ENCODE measurements around the gene AURKA. TPM values are rescaled to one million over a fixed set of nuclear protein-coding genes. Genes with fewer than 3 reads are reported as not detected.

The AURKA gene
- total RNA-seq (2022) (65.8 and 75.3 TPM in 2 replicates), Bru-seq, nascent RNA (percentile 74 among the genes with signal in this experiment), BruChase-seq, experiment 1, labeled RNA remaining after a 6-hour chase (percentile 83 among the genes with signal in this experiment), BruChase-seq, experiment 2, labeled RNA remaining after a 2-hour chase (percentile 78 among the genes with signal in this experiment)
- long read RNA-seq, transcript AURKA-206 (9 exons, 2,169 nt): minor isoform, 16 of 254 reads
- long read RNA-seq, transcript AURKA-203 (10 exons, 2,112 nt): minor isoform, 14 of 254 reads
- long read RNA-seq, transcript AURKA-201 (10 exons, 2,223 nt): minor isoform, 21 of 254 reads
- long read RNA-seq, transcript AURKA-208 (9 exons, 2,114 nt): major isoform, 31 of 254 reads
- long read RNA-seq, partial matches to known transcripts: 4 of 254 reads
- long read RNA-seq, other reads (novel, unspliced or antisense): 140 of 254 reads

- CTCF ChIA-PET: interaction anchor here (0.8 to 3.0 kb wide), 15 partner anchors 9 to 204 kb away, joined by 3 to 30 read pairs (median 4); partner anchors contain the start of gene FAM210B
- no TSS peak for BruUV-seq (replicated peaks)
- peaks cover 26% of the 10 kb centered on the region for H3K4me1 Mint-ChIP-seq (ENCODE audit: insufficient read depth, unreplicated experiment)
- peaks cover 40% of the 10 kb centered on the region for H3K36me3 Mint-ChIP-seq (ENCODE audit: insufficient read depth, unreplicated experiment)
- POLR2A ChIA-PET: interaction anchor here (0.6 to 6.8 kb wide), 21 partner anchors 10 to 669 kb away, joined by 3 to 100 read pairs (median 5); partner anchors contain the start of genes CASS4, FAM210B, RTF2 and TFAP2C
- TF ChIP-seq, protein P1, sequence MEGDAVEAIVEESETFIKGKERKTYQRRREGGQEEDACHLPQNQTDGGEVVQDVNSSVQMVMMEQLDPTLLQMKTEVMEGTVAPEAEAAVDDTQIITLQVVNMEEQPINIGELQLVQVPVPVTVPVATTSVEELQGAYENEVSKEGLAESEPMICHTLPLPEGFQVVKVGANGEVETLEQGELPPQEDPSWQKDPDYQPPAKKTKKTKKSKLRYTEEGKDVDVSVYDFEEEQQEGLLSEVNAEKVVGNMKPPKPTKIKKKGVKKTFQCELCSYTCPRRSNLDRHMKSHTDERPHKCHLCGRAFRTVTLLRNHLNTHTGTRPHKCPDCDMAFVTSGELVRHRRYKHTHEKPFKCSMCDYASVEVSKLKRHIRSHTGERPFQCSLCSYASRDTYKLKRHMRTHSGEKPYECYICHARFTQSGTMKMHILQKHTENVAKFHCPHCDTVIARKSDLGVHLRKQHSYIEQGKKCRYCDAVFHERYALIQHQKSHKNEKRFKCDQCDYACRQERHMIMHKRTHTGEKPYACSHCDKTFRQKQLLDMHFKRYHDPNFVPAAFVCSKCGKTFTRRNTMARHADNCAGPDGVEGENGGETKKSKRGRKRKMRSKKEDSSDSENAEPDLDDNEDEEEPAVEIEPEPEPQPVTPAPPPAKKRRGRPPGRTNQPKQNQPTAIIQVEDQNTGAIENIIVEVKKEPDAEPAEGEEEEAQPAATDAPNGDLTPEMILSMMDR (IDR thresholded peaks at IDR 0.05; ENCODE audit: unreplicated experiment): no peak
- H3K27ac Mint-ChIP-seq (ENCODE audit: low read depth, unreplicated experiment): no peak within 1 kb of the TSS
- peak; percentile 99 for DNase-seq (ENCODE audit: unreplicated experiment)
- no peaks in the 10 kb centered on the region for H3K9me3 Mint-ChIP-seq (ENCODE audit: unreplicated experiment)
- H3K4me3 Mint-ChIP-seq (ENCODE audit: unreplicated experiment): no peak within 1 kb of the TSS
- no peaks in the 10 kb centered on the region for H3K27me3 Mint-ChIP-seq (ENCODE audit: insufficient read depth, unreplicated experiment)
- intact Hi-C loops (cut with micrococcal nuclease): loop anchor here (2.0 kb wide), 2 partner anchors 34 to 190 kb away; partner anchors contain the start of gene FAM210B
These were observed at the start of gene AURKA, which contains the start of gene CSTF1 for GRCh38 chr20:56392132-56392880. AURKA (minus strand) TSS chr20:56392215; CDS start chr20:56388197, 4,018 bp downstream. CSTF1 (plus strand) TSS chr20:56392645; CDS start chr20:56395553, 2,908 bp downstream.

- ChIA-PET POLR2A (no interaction called here), CTCF (interaction anchor here (0.7 to 1.1 kb wide), 2 partner anchors 10 to 193 kb away, joined by 3 to 4 read pairs; no protein-coding TSS in a partner anchor)
- H3K27me3 Mint-ChIP-seq (ENCODE audit: insufficient read depth, unreplicated experiment): no peaks in the 10 kb centered on the region
- no TSS peak for BruUV-seq (replicated peaks)
- H3K36me3 Mint-ChIP-seq (ENCODE audit: insufficient read depth, unreplicated experiment): no peaks in the 10 kb centered on the region
- no peak overlapping the region for H3K27ac Mint-ChIP-seq (ENCODE audit: low read depth, unreplicated experiment)
- TF ChIP-seq, protein P1 (IDR thresholded peaks at IDR 0.05; ENCODE audit: unreplicated experiment): no peak
- intact Hi-C loops (cut with micrococcal nuclease): no loop called here
- no peak overlapping the region for H3K4me3 Mint-ChIP-seq (ENCODE audit: unreplicated experiment)
- DNase-seq (ENCODE audit: unreplicated experiment): no peak
- H3K4me1 Mint-ChIP-seq (ENCODE audit: insufficient read depth, unreplicated experiment): no peaks in the 10 kb centered on the region
- no peaks in the 10 kb centered on the region for H3K9me3 Mint-ChIP-seq (ENCODE audit: unreplicated experiment)
These were observed 48.5 kb upstream of the AURKA start for GRCh38 chr20:56440346-56441007.

DNA sequence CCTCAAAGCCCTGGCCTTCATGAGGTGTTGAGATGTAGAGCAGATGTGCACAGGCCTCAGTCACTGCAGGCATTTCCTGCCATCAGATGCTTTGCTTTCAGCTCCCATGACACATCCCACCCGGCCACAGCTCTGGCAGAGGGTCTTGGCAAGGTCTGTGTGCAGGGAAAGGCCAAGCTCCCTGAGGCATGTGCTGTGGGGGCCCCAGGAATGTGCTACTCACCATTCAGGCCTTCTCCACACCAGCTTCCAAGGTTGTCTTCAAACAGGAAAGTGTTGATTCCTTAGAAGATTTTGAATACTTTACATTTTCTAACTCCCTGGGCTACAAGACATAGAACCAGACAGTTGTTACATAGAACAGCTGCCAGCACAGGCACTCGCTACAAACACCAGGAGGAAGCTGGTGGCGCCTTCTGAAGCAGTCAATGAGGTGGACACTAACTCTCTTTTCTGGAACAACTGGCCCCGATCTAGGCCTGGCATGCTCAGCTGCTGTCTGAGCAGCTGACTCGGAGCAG lies 47.8 kb upstream of the AURKA start:
- Mint-ChIP-seq H3K36me3 (ENCODE audit: insufficient read depth, unreplicated experiment) (no peaks in the 10 kb centered on the region), H3K27me3 (ENCODE audit: insufficient read depth, unreplicated experiment) (no peaks in the 10 kb centered on the region), H3K9me3 (ENCODE audit: unreplicated experiment) (no peaks in the 10 kb centered on the region), H3K4me3 (ENCODE audit: unreplicated experiment) (no peak overlapping the region), H3K4me1 (ENCODE audit: insufficient read depth, unreplicated experiment) (no peaks in the 10 kb centered on the region), H3K27ac (ENCODE audit: low read depth, unreplicated experiment) (no peak overlapping the region)
- BruUV-seq (replicated peaks): no TSS peak
- CTCF ChIA-PET: interaction anchor here (1.1 kb wide), 1 partner anchor 9 kb away, joined by 4 read pairs; no protein-coding TSS in a partner anchor
- TF ChIP-seq, protein P1 (IDR thresholded peaks at IDR 0.05; ENCODE audit: unreplicated experiment): no peak
- no peak for DNase-seq (ENCODE audit: unreplicated experiment)
- intact Hi-C loops (cut with micrococcal nuclease): no loop called here
- POLR2A ChIA-PET: interaction anchor here (0.7 kb wide), 1 partner anchor 47 kb away, joined by 3 read pairs; the partner anchor contains the start of genes AURKA and CSTF1

All from MCF 10A (cell line).